ENCODE data around the gene ELP6.

ELP6 gene

DNA sequence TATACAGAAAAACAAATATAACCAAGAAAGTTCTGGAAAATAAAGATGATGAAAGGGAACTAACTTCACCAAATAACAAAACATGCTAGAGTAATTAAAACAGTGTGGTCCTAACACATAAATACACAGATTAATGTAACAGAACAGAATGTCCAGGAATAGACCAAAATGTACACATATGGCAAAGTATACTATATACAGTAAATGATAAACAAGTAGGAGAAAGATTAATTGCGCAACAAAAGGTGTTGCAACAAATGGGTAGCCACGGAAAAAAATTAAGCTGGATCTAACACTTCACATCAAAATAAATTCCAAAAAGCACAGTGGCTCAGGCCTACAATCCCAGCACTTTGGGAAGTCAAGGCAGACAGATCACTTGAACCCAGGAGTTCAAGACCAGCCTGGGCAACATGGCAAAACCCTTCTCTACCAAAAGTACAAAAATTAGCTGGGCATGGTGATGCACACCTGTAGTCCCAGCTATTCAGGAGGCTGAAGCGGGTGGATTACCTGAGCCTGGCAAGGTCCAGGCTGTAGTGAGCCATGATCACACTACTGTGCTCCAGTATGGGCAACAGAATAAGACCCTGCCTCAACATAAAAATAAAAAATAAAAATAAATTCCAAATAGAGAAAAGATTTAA is 57.6 kb downstream of the ELP6 start:
- DNase-seq, result no peak

DNA sequence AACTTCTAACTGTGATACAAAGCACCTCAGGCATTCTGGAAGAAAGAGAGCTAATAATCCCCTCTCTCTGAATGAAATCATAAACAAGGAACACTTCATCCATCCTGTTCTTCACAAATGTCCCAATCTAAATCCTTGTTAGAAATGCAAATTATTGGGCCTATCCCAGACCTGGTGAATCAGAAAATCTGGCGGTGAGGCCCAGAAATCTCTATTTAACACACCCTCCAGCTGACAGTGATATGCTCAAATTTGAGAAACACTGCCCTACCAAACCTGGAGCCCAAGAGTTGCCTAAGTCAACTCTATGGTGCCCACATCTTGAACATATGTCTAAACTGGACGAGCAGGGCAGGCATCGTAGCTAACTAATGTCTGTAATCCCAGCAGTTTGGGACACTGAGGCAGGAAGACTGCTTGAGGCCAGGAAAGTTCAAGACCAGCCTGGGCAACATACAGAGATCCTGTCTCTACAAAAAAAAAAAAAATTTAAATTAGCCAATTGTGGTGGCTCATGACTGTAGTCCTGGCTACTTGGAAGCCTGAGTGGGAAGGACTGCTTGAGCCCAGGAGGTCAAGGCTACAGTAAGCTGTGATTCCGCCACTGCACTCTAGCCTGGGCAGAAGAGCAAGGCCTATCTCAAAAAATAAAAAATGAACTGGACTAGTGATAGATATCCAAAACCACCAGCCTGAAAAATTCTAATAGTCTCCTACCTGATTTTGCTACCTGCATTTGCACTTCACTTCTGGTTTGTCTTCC is 60.9 kb downstream of the ELP6 start:
- DNase-seq, result no peak

Measured in Kasumi-1 (cell line).